SK-N-DZ (cell line): ENCODE data around the gene PIWIL4.

Experiments used
- DNase-seq: peaks from one replicate; pipeline ENCODE4 v3.0.0-alpha.2; 2015; ENCODE audit warnings: low spot score

The PIWIL4 gene

DNA sequence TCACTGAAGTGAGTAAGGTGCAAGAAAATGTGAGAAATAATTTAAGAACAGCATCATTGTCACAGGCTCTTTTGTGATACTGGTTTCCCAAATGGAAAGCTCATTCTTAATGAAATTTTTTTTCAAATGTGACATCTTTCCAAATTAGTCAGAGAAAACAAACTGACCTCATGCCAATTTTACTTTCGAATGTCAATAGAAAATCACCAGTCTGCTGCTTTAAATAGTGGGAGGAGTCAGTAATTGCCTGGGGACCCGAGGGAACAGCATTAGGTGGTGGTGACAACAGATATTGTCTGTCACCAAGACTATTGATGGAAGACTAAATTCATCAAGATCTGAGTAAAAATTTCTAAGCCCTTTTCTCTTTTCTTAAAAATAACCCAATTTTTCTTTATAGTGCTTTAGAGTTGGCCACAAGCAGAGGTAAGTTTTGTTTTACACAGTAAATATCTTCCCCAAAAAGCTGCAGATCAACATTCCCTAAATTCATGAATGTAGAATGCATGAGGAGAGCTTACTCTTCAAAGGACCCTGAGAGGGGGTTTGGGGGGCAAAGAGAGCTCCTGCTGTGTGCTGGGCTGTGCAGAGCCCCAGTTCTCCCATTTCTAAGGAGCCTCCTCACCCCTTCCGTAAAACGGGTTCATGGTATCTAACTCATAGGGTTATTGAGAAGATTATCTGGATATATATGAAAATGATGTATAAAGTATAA lies 95.1 kb downstream of the PIWIL4 start:
- DNase-seq = no peak

DNA sequence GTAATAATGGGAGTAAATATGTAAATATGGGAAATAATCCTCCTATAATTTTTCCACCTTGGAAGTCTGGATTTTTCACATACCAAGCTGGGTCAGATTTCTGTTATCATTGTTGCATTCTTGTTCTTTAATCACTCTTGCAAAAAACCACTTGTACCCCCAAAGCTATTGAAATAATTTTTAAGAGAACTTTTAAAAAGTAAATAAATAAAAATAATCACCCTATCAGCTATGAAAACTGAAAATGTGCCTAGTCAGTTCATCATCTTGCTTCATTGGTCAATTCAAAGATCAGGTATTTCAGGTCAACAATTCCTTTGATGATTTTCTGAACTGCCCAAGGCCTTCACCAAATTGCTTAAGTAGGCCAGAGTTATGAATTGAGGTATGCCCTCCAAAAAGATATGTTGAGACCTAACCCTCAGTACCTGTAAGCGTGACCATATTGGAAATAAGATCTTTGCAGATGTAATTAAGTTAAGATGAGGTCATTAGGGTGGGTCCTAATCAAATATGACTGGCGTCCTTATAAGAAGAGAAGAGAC lies 95.8 kb downstream of the PIWIL4 start:
- no peak for DNase-seq

DNA sequence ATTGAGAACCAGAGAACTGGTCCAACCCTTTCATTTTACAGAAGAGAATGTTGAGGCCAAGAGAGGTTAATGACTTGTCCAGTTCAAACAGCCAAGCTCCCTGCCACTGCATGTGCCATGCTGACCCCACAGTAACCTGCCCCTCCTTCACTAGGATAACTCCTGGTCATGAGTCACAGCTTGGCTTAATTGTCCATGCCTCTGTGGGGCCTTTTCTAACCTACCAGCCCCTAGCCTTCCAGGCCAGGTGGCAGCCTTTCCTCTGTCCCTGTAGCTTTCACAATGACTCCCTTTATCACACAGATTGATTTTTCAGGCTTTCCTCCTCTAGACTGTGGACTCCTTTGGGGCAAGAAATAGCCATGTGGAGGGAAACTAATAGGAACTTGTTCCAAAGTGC lies 97.2 kb downstream of the PIWIL4 start:
- no peak for DNase-seq

DNA sequence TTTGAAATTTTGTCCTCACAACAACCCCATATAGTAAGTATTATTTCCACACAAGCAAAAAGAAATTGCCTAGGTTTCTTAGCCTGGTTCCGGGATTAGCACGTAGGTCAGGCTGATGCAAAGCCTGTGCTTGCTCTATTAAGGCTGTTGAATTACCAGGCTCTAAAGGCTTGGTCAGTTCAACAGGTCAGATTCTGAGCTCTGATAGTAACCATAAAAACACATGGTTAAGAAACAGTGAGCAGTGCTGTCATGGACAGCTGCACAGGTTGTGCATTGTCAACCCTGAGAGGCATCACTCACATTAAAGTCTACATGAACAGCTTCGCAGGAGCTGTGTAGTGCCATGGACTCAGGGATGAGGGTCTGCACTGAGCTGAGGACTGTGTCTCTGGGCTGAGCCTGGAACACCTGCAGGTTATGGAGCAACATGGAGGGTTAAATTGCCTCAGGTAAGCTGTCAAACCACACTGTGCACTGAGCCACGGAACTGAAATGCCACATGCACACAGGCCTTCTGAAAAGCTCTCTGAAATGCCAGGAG lies 98.0 kb downstream of the PIWIL4 start:
- DNase-seq = peak; percentile 31

DNA sequence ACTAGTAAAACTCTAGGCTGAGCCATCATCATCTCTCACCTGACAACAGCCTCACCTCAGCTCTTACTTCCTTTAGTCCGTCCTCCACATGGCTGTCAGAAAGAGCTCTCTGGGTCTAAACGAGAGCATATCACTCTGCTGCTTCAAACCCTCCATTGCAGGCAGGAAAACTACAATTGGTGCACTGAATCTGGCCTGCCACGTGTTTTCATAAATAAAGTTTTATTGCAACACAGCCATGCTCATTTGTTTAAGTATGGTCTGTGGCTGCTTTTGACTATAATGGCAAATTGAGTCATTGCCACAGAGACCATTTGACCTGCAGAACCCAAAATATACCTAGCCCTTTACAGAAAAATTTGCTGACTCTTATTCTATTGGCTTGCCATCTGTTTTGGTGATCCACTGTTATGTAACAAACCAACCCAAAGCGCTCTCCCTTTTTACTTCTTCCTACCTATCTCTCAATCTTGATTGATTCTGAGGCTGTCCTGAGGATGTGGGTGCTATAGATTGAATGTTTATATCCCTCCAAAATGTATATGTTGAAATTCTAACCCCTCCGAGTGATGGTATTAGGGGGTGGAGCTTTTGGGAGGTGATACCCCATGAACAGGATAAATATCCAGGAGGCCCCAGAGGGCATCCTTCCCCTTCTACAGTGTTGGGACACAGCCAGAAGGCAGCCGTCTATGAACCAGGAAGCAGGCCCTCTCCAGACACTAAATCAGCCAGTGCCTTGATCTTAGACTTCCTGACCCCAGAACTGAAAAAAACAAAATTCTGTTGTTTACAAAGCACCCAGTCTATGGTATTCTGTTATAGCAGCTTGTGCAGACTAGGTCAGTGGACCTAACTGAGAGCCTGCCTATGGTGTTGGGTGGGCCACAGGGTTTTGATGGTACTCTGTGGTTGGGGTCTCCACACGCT lies 99.9 kb downstream of the PIWIL4 start:
- DNase-seq = no peak

DNA sequence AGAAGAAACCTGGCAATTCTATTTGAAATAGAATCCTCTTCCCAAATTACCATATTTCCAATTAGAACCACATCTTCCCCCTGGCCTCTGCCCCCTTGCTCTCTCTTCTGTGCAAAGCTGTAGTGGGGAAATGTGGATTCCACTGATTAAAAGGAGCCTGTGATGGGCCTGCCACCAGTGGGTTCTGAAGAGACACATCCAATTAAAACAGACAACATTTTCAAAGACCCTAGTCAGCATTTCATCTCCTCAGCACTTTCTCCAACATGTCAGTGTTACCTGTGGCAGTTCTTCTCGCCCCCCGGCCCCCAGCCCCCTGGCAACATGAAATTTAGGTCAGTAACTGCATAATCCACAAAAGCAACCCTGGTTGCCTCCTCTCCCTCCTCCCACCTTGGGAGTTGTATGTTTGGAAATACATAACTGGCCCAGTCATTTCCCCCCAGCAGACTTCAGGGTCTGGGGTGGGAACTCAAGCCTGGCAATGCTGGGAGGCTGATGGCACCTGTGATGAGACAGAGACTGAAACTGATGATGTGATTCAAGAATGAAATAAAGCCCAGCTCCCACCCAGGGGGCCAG lies 101.1 kb downstream of the PIWIL4 start:
- no peak for DNase-seq

DNA sequence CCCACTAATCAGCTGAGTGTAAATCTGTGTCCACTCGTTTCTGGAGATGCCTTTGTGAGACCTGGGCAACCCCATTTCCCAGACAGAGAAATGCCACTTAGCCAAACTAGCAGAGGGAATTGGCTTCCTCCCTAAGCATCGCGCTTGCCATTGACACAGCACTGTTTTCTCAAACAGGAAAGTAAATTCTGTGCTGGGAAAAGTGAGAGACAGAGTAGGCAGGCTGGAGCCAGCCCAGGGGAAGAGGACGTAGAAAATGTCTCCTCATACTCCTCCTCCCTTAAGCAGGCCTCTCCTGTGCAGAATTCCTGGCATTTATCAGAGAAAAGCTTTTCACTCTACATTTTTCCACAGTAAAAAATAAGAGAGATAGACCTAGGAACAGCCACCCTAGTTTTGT lies 101.9 kb downstream of the PIWIL4 start:
- no peak for DNase-seq
